Naive thymus-derived CD8-positive, alpha-beta T cell (primary cell): ENCODE measurements around the gene PLA2G4D. TPM values are rescaled to one million over a fixed set of nuclear protein-coding genes. Genes with fewer than 3 reads are reported as not detected.

Experiments used
- ATAC-seq, 2 donors: fragments of 150-1000 bp; cut with Tn5 transposase in 1 of 2; sonication (Bioruptor Pico), chemical (Tn5 transposase) in 1 of 2; 1 replicate in 1 of 2; 2 replicates in 1 of 2; pipeline ENCODE4 v1.10.0; 2021; ENCODE audit warnings: mild to moderate bottlenecking in 2 of 2, moderate library complexity in 2 of 2
- POLR2A ChIA-PET: fragments of 350-600 bp; sonication (Branson Sonifier 250); formaldehyde crosslinking; loops from one replicate; lab custom pipeline; 2021; ENCODE audit warnings: antibody characterized with exemption; lab: Charles Lee
- DNase-seq, 10 donors: peaks; one replicate each; pipeline versions ENCODE4 v3.0.0 to v3.0.0-alpha.2; 2020 to 2022
- H3K27ac Mint-ChIP-seq, 10 donors: one replicate each; pipeline ENCODE4 v1.8.0; 2020 to 2022; ENCODE audit warnings: mild to moderate bottlenecking in 10 of 10, mixed read lengths in 10 of 10, moderate library complexity in 4 of 10, inconsistent platforms in 1 of 10
- H3K27me3 Mint-ChIP-seq, 5 donors: one replicate each; pipeline ENCODE4 v1.8.0; 2021 to 2022; ENCODE audit warnings: mixed read lengths in 5 of 5
- H3K36me3 Mint-ChIP-seq, 3 donors: one replicate each; pipeline ENCODE4 v1.8.0; 2020 to 2022; ENCODE audit warnings: mixed read lengths in 3 of 3, mild to moderate bottlenecking in 2 of 3, inconsistent platforms in 1 of 3
- H3K4me1 Mint-ChIP-seq, 4 donors: one replicate each; pipeline ENCODE4 v1.8.0; 2021 to 2022; ENCODE audit warnings: mixed read lengths in 4 of 4
- H3K4me3 Mint-ChIP-seq, 10 donors: one replicate each; pipeline ENCODE4 v1.8.0; 2020 to 2022; ENCODE audit warnings: mild to moderate bottlenecking in 10 of 10, mixed read lengths in 10 of 10, moderate library complexity in 6 of 10, inconsistent platforms in 1 of 10
- H3K9me3 Mint-ChIP-seq, 9 donors: one replicate each; pipeline ENCODE4 v1.8.0; 2020 to 2022; ENCODE audit warnings: mixed read lengths in 9 of 9, mild to moderate bottlenecking in 3 of 9, inconsistent platforms in 1 of 9, moderate library complexity in 1 of 9
- polyA plus RNA-seq, 3 donors: library from polyadenylated mRNA; unstranded; fragments of 300-500 nt; fragmentation: Illumina TruSeq; gene quantifications; one replicate each; pipeline ENCODE4 v1.2.3, GENCODE V29; 2021
- total RNA-seq, 8 experiments: library from RNA in 2 of 8; stranded (reverse) in 2 of 8; gene quantifications; one replicate each; pipeline ENCODE4 v1.2.3 and lab custom pipeline; 2021 to 2026

Gene PLA2G4D
- total and polyA plus RNA-seq, 5 experiments from 2014 or later, result not detected

DNA sequence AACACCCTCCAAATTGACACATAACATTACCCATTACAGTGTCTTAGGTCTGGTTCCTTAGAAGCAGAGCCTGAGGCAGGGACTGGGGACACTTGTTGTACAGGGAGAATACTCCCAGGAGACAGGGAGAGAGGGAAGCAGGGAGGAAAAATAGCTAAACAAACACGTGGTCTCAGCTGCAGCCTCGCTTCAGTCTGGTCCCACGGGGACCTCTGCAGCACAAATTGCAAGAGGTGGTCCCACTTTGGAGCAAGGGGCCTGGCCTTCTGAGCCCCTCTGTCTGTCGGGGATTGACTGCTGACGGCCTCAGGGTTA, 25.0 kb upstream of the PLA2G4D start:
- Mint-ChIP-seq H3K27ac (no peak overlapping the region), H3K4me1 (peaks cover 0 to 4% (median 0%) of the 10 kb centered on the region in 4 donors), H3K9me3 (no peaks in the 10 kb centered on the region), H3K4me3 (no peak overlapping the region), H3K36me3 (no peaks in the 10 kb centered on the region), H3K27me3 (peaks cover 0 to 1% (median 0%) of the 10 kb centered on the region in 5 donors)
- ATAC-seq, result no peak
- no peak for DNase-seq
- POLR2A ChIA-PET, result no interaction called here

DNA sequence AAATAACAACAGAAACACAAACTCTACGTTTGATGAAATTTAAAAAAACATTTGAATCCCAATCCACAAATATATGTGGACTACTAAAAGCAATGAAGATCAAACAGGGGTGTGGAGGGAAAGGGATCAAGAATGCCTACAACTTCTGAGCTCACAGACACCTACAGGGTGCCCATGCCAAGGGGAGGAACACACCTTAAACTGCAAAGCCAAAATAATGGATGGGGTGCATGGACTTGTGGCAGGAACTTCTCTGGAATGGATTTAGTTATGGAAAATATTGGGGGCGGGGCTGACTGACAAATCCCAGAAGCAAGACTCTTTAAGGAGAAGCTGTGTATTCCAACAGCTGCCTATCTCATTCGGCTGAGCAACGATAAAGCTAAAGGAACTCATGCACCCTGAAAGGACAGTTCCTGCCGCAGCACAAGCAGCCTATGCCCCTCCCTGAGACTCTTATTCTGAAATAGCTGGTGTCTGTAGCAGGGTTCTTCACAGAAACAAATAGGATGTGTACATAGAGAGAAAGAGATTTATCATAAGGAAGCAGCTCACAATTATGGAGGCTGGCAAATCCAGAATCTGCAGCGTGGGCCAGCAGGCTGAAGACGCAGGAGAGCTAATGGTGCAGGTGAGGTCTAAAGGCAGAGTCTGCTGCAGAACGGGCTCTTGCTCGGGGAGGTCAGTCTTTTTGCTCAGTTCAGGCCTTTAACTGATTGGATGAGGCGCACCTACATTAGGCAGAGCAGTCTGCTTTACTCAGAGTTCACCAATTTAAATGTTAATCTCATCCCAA, 24.5 kb upstream of the PLA2G4D start:
- no peaks in the 10 kb centered on the region for H3K9me3 Mint-ChIP-seq
- H3K36me3 Mint-ChIP-seq, result no peaks in the 10 kb centered on the region
- peak overlapping the region in 1 of 10 donors; percentile 73 for H3K27ac Mint-ChIP-seq
- peaks cover 0 to 1% (median 0%) of the 10 kb centered on the region in 5 donors for H3K27me3 Mint-ChIP-seq
- no peak for ATAC-seq
- no peak for DNase-seq
- POLR2A ChIA-PET, result no interaction called here
- peaks cover 0 to 4% (median 0%) of the 10 kb centered on the region in 4 donors for H3K4me1 Mint-ChIP-seq
- H3K4me3 Mint-ChIP-seq, result peak overlapping the region in 1 of 10 donors; percentile 26

GRCh38 chr15:42111924-42112323, 17.6 kb upstream of the PLA2G4D start:
- POLR2A ChIA-PET, result no interaction called here
- DNase-seq (no peak), ATAC-seq (no peak)
- H3K27me3 Mint-ChIP-seq, result peaks cover 3 to 35% (median 22%) of the 10 kb centered on the region in 5 donors
- H3K36me3 Mint-ChIP-seq, result peaks cover 0 to 5% (median 0%) of the 10 kb centered on the region in 3 donors
- peaks cover 0 to 6% (median 0%) of the 10 kb centered on the region in 9 donors for H3K9me3 Mint-ChIP-seq
- H3K27ac Mint-ChIP-seq, result no peak overlapping the region
- H3K4me1 Mint-ChIP-seq, result peaks cover 0 to 10% (median 5%) of the 10 kb centered on the region in 4 donors
- H3K4me3 Mint-ChIP-seq, result no peak overlapping the region

- DNase-seq (no peak), ATAC-seq (no peak)
- no peak overlapping the region for H3K4me3 Mint-ChIP-seq
- POLR2A ChIA-PET, result no interaction called here
- peaks cover 3 to 45% (median 27%) of the 10 kb centered on the region in 5 donors for H3K27me3 Mint-ChIP-seq
- peaks cover 0 to 10% (median 5%) of the 10 kb centered on the region in 4 donors for H3K4me1 Mint-ChIP-seq
- peaks cover 0 to 5% (median 0%) of the 10 kb centered on the region in 3 donors for H3K36me3 Mint-ChIP-seq
- peaks cover 0 to 6% (median 0%) of the 10 kb centered on the region in 9 donors for H3K9me3 Mint-ChIP-seq
- peak overlapping the region in 1 of 10 donors; percentile 35 for H3K27ac Mint-ChIP-seq
Observed at GRCh38 chr15:42110367-42110766, 16.0 kb upstream of the PLA2G4D start.

DNA sequence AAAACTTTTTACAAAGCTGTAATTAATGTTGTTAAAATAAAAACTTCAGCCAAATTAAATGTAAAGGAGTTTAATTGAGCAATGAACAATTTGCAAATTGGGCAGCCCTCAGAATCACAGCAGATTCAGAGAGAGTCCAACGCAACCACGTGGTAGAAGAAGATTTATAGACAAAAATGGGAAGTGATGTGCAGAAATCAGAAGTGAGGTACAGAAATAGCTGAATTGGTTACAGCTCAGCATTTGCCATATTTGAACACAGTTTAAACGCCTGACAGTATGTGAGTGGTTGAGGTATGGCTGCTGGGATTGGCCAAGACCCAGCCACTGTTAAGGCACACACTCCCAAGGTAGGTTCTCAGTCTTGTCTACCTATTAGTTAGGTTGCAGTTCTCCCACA, 14.4 kb upstream of the PLA2G4D start:
- Mint-ChIP-seq H3K36me3 (peaks cover 0 to 5% (median 0%) of the 10 kb centered on the region in 3 donors), H3K27ac (no peak overlapping the region), H3K4me3 (no peak overlapping the region), H3K4me1 (peaks cover 0 to 10% (median 5%) of the 10 kb centered on the region in 4 donors), H3K27me3 (peaks cover 3 to 45% (median 27%) of the 10 kb centered on the region in 5 donors), H3K9me3 (peaks cover 0 to 6% (median 0%) of the 10 kb centered on the region in 9 donors)
- DNase-seq, result no peak
- no peak for ATAC-seq
- POLR2A ChIA-PET, result no interaction called here

DNA sequence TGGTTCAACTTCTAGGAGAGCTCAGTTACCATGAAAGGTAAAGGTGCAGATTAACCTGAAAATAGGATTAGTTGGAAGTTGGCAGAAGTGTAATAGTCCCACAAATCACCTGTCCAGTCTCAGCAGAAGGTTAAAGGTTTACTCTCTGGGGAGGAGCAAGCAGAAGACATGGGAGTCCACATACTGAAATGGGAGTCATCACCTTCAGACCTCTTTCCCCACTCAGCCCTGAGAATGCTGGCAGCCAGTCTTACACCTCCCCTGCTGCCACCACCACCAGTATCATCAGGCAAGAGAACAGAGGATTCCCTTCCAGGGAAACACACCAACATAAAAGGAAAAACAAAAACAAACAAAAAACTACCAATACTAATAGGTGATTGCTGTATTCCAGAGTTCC, 13.8 kb upstream of the PLA2G4D start:
- ATAC-seq, result no peak
- Mint-ChIP-seq H3K4me3 (no peak overlapping the region), H3K36me3 (peaks cover 0 to 5% (median 0%) of the 10 kb centered on the region in 3 donors), H3K27ac (no peak overlapping the region), H3K9me3 (peaks cover 0 to 6% (median 0%) of the 10 kb centered on the region in 9 donors), H3K27me3 (peaks cover 3 to 45% (median 27%) of the 10 kb centered on the region in 5 donors), H3K4me1 (peaks cover 0 to 10% (median 5%) of the 10 kb centered on the region in 4 donors)
- POLR2A ChIA-PET, result no interaction called here
- DNase-seq, result no peak

- no peak overlapping the region for H3K4me3 Mint-ChIP-seq
- H3K27ac Mint-ChIP-seq, result no peak overlapping the region
Observed at GRCh38 chr15:42107473-42107872, 13.1 kb upstream of the PLA2G4D start.

GRCh38 chr15:42106288-42106687, 11.9 kb upstream of the PLA2G4D start:
- Mint-ChIP-seq H3K36me3 (no peaks in the 10 kb centered on the region), H3K4me3 (no peak overlapping the region), H3K27ac (peak overlapping the region in 1 of 10 donors; percentile 44), H3K9me3 (no peaks in the 10 kb centered on the region), H3K4me1 (peaks cover 0 to 7% (median 5%) of the 10 kb centered on the region in 4 donors), H3K27me3 (peaks cover 3 to 45% (median 22%) of the 10 kb centered on the region in 5 donors)
- DNase-seq, result no peak
- POLR2A ChIA-PET, result no interaction called here
- ATAC-seq, result no peak

More at GRCh38 chr15:42107473-42107872, 13.1 kb upstream of the PLA2G4D start:
- peaks cover 0 to 10% (median 5%) of the 10 kb centered on the region in 4 donors for H3K4me1 Mint-ChIP-seq
- peaks cover 0 to 3% (median 0%) of the 10 kb centered on the region in 3 donors for H3K36me3 Mint-ChIP-seq
- POLR2A ChIA-PET, result no interaction called here
- H3K9me3 Mint-ChIP-seq, result peaks cover 0 to 3% (median 0%) of the 10 kb centered on the region in 9 donors
- H3K27me3 Mint-ChIP-seq, result peaks cover 3 to 45% (median 23%) of the 10 kb centered on the region in 5 donors
- DNase-seq (no peak), ATAC-seq (peak in 1 of 2 donors; percentile 10)

DNA sequence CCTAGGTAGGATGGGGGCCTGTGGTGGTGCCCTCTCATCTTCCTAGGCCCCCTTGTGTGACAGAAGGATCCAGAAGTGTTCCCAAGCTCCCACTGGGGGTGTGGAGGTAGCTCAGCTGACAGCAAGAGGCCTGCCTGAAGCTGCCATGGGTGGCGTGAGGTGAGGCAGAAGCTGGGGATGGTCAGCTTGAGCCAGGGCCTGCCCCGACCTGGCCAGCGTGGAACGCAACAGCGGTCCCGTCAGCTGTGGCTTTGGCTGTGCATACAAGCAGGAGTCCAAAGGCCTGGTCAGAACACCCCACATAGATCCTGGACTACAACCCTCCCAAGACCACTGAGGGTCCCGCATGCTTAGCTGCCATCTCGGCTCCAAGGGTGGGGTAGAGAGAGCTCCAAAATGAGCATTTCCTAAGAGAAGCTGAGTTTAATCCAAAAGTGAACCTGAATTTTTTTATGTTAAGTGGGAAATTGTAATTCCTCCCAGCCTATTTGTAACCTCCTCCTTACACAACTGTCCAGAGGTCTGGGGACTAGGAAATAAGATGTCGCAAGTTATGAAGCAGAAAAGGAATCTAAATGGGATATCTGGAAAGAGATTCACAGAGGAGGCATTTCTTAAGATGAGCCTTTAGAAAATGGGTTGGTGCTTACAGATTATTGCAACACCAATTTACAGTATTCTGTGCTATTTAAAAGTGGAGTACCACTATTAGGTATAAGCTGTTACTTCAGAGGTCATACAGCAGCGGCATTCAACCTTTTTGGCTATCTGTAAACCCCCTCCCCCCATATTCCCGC, 9.9 kb upstream of the PLA2G4D start:
- Mint-ChIP-seq H3K4me1 (peaks cover 0 to 7% (median 5%) of the 10 kb centered on the region in 4 donors), H3K36me3 (no peaks in the 10 kb centered on the region), H3K27ac (no peak overlapping the region), H3K27me3 (peaks cover 2 to 33% (median 16%) of the 10 kb centered on the region in 5 donors), H3K4me3 (no peak overlapping the region), H3K9me3 (no peaks in the 10 kb centered on the region)
- DNase-seq, result no peak
- no peak for ATAC-seq
- POLR2A ChIA-PET, result no interaction called here

DNA sequence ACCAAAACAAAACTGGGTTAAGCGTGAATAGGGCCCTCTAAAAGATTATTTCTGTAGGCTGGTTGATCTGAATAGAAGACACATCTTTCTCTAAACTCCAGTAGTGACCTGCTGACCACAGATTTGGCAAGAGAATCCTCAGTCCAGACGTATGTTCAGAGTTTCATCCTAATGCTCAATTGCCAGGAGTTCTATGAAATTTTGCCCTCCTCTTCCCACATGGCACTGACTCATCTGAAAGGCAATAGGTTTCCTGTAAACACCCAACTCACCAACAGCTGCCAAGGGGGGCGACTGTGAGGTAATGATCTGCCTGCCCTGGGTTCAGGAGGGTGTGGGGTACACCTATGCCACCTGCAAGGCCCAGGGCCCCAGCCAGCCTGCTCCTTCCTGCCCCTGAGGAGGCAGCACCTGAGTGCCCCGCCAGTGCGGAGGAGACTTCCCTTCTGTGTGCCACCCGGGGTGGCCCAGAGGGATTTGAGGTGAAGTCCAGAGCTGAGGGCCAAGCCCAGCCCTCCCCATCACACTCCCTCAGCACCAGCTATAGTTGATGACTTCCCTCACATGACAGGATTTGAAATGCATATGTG, 8.4 kb upstream of the PLA2G4D start:
- no peak for DNase-seq
- Mint-ChIP-seq H3K27ac (no peak overlapping the region), H3K4me3 (no peak overlapping the region), H3K36me3 (no peaks in the 10 kb centered on the region), H3K9me3 (no peaks in the 10 kb centered on the region), H3K4me1 (peaks cover 0 to 6% (median 4%) of the 10 kb centered on the region in 4 donors), H3K27me3 (peaks cover 1 to 21% (median 9%) of the 10 kb centered on the region in 5 donors)
- no peak for ATAC-seq
- POLR2A ChIA-PET, result interaction anchor here (0.6 kb wide), 1 partner anchor 735 kb away, joined by 4 read pairs; no protein-coding TSS in a partner anchor

DNA sequence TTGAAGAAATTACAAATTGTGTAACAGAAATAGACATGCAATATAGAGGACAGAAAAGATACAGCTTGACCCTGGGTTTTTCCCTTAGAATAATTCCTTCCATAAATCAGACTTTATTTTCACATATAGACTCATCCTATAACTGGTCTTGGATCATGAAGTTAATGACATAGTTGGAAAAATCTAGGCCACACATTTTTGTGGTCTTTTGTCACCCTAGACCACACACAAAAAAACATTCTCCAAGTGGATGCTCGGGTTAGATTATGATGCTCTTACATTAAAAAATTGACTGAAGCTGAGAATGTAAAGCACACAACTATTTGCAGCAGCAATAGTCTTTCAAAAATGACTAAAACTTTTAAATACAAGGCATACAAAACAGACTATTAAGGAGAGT, 7.5 kb upstream of the PLA2G4D start:
- Mint-ChIP-seq H3K27me3 (peaks cover 2 to 14% (median 10%) of the 10 kb centered on the region in 5 donors), H3K4me1 (no peaks in the 10 kb centered on the region), H3K36me3 (no peaks in the 10 kb centered on the region), H3K4me3 (no peak overlapping the region), H3K9me3 (no peaks in the 10 kb centered on the region), H3K27ac (no peak overlapping the region)
- DNase-seq (no peak), ATAC-seq (no peak)
- POLR2A ChIA-PET, result no interaction called here

GRCh38 chr15:42100021-42100800, 5.8 kb upstream of the PLA2G4D start:
- Mint-ChIP-seq H3K9me3 (no peaks in the 10 kb centered on the region), H3K27me3 (peaks cover 2 to 8% (median 3%) of the 10 kb centered on the region in 5 donors), H3K4me3 (no peak overlapping the region), H3K27ac (no peak overlapping the region), H3K4me1 (no peaks in the 10 kb centered on the region), H3K36me3 (no peaks in the 10 kb centered on the region)
- ATAC-seq, result no peak
- POLR2A ChIA-PET, result no interaction called here
- no peak for DNase-seq
